Cardiac muscle cell (in vitro differentiated cells and primary cell): ENCODE measurements around the gene ZBTB7B. TPM values are rescaled to one million over a fixed set of nuclear protein-coding genes. Genes with fewer than 3 reads are reported as not detected.
A peak's percentile ranks its signal among the peaks of the same experiment; 100 is the strongest.

ENCODE experiments used
- DNase-seq, 2 donors: peaks; one replicate each; pipeline versions ENCODE4 v3.0.0 to v3.0.0-alpha.2; 2010 to 2017; ENCODE audit warnings: low read depth in 1 of 2, low spot score in 1 of 2
- H3K27ac ChIP-seq: fragments of 200-600 bp; sonication (generic); 2 replicates; pipeline ENCODE4 v1.5.1; 2016
- H3K27me3 ChIP-seq: fragments of 200-600 bp; sonication (generic); 2 replicates; pipeline ENCODE4 v1.6.0; 2016; ENCODE audit warnings: control low read depth
- H3K36me3 ChIP-seq: fragments of 200-600 bp; sonication (generic); 2 replicates; pipeline ENCODE4 v1.5.1; 2016; ENCODE audit warnings: control low read depth
- H3K4me1 ChIP-seq: fragments of 200-600 bp; sonication (generic); 2 replicates; pipeline ENCODE4 v1.8.1; 2017; ENCODE audit warnings: low read depth, mild to moderate bottlenecking, mixed run types
- H3K4me3 ChIP-seq: fragments of 200-600 bp; sonication (generic); 2 replicates; pipeline ENCODE4 v1.5.1; 2016; ENCODE audit warnings: mild to moderate bottlenecking
- H3K9me3 ChIP-seq: fragments of 200-600 bp; sonication (generic); 2 replicates; pipeline ENCODE4 v1.5.1; 2017; ENCODE audit warnings: low read depth, mild to moderate bottlenecking, control low read depth
- CTCF ChIP-seq: IDR thresholded peaks from 2 replicates; pipeline ENCODE4 v1.5.1; 2012; ENCODE audit warnings: low read depth, mild to moderate bottlenecking, low read length
- polyA plus RNA-seq: library from polyadenylated mRNA; unstranded; fragments of >200 nt; fragmentation: Nextera tagmentation; extraction: Ambion mirVana; gene quantifications from 2 replicates; pipeline ENCODE4 v1.2.1, GENCODE V29; 2016
- total RNA-seq: library from RNA; depleted of rRNA; stranded (reverse); fragments of >200 nt; gene quantifications from 2 replicates; pipeline ENCODE4 v1.2.3, GENCODE V29; 2016

ZBTB7B gene
- total and polyA plus RNA-seq, 2 experiments from 2014 or later: 4.7 to 25.6 TPM

DNA sequence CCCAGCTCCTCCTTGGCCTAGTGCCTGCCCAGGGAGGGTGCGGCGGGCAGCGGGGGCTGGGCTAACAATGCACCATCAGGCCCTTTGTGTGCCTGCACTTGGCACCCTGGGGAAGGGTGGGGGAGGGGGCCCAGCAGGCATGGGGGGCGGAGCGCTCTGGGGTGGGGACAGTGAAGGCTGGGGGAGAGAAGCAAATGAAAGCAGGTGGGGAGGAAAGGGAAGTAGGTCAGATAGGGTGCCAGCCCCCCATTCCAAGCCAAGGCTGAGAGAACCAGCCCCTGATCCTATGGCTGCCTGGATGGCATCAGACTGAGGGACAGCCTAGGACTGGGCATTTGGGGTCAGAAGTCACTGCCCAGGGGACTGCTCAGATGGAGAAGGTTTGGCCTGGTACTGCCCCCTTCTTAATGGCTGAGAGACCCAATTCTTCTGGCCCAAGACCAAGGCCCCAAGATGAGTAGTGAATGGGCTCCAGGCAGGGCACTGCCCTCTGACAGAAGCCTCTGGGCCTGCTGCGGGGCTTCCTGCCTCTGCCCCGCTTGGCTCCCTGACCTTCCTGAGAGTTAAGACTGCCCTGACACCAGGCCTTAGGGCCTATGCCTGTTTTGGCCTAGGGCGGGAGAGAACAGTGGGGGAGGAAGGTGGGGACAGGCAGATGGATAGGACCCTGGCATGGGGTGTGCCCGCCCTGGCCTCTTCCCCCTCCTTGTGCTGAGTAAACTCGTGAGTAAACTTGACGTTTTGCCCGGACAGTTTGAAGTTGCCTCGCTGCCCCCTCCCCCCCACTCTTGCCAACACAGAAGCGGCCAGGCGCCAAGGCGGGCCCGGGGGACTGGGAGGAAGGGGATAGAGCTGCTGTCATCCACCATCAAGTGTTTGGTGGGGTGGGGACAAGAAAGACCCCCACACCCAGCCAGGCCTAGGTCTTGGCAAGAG is 2.7 kb downstream of the ZBTB7B start:
- H3K27ac ChIP-seq: no peak overlapping the region
- DNase-seq: no peak
- H3K27me3 ChIP-seq: no peaks in the 10 kb centered on the region
- no peaks in the 10 kb centered on the region for H3K36me3 ChIP-seq
- no peaks in the 10 kb centered on the region for H3K4me1 ChIP-seq
- no peak overlapping the region for H3K4me3 ChIP-seq
- H3K9me3 ChIP-seq: no peaks in the 10 kb centered on the region
- TF ChIP-seq CTCF: no peak

DNA sequence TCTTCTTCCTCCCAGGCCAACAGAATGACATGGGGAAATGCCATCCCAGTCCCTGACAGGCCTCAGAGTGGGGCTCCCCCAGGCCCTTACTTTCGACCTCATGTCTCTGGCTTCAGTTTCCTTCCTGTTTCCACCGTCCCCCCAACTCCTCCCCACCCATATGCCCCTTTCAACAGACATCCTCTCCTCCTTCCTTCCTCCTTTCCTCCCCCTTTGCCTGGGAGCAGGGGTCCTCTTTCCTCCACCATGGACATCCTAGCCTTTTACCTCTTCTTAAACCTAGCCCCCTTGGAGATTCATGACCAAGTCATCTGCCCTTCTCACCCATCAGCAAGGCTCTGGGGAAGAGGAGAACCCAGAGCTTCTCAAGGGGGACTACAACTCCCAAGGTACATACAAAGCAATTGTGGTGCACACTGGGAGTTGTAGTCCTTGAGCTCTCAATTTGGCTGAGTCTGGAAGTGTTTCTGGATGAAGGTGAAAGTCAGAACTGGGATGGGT is 4.0 kb downstream of the ZBTB7B start:
- peak in 1 of 2 donors; percentile 41 for DNase-seq
- Histone ChIP-seq H3K4me3 (no peak overlapping the region), H3K27ac (no peak overlapping the region), H3K9me3 (no peaks in the 10 kb centered on the region), H3K27me3 (no peaks in the 10 kb centered on the region), H3K36me3 (no peaks in the 10 kb centered on the region), H3K4me1 (no peaks in the 10 kb centered on the region)
- TF ChIP-seq CTCF: no peak

GRCh38 chr1:155007251-155007828 is 4.7 kb downstream of the ZBTB7B start:
- Histone ChIP-seq H3K27me3 (no peaks in the 10 kb centered on the region), H3K27ac (no peak overlapping the region), H3K9me3 (no peaks in the 10 kb centered on the region), H3K4me1 (no peaks in the 10 kb centered on the region), H3K36me3 (no peaks in the 10 kb centered on the region), H3K4me3 (no peak overlapping the region)
- no peak for TF ChIP-seq CTCF
- no peak for DNase-seq

GRCh38 chr1:155008015-155008941 is 5.7 kb downstream of the ZBTB7B start:
- no peaks in the 10 kb centered on the region for H3K4me1 ChIP-seq
- no peak for DNase-seq

More at GRCh38 chr1:155008015-155008941, 5.7 kb downstream of the ZBTB7B start:
- Histone ChIP-seq H3K36me3 (no peaks in the 10 kb centered on the region), H3K4me3 (no peak overlapping the region), H3K27me3 (no peaks in the 10 kb centered on the region), H3K9me3 (no peaks in the 10 kb centered on the region), H3K27ac (no peak overlapping the region)
- TF ChIP-seq CTCF: no peak
